Keratinocyte (primary cell): ENCODE data around the gene SLC25A23. TPM values are rescaled to one million over a fixed set of nuclear protein-coding genes. Genes with fewer than 3 reads are reported as not detected.

Source experiments
- DNase-seq: peaks from one replicate; pipeline ENCODE4 v3.0.0-alpha.2; 2011; ENCODE audit warnings: low read depth, missing footprints, low spot score
- FAIRE-seq: peaks from 2 replicates; lab custom pipeline; 2011; peaks lifted over from hg19 to GRCh38; lab: Jason Lieb, UNC
- H2AFZ ChIP-seq: 2 replicates; pipeline ENCODE4 v1.6.0; 2012; ENCODE audit warnings: low read length, control low read depth, inconsistent platforms; ENCODE audit not compliant: control insufficient read depth
- H3K27ac ChIP-seq: 2 replicates; pipeline ENCODE4 v1.5.1; 2011; ENCODE audit warnings: low read length; ENCODE audit not compliant: control insufficient read depth, insufficient read depth
- H3K27me3 ChIP-seq: 3 replicates; pipeline ENCODE4 v1.6.0; 2011; ENCODE audit warnings: low read length; ENCODE audit not compliant: control insufficient read depth, insufficient read depth; ENCODE audit errors: extremely low read depth
- H3K36me3 ChIP-seq, 2 experiments: 2 replicates in 1 of 2; 3 replicates in 1 of 2; pipeline ENCODE4 v1.5.1; 2011; ENCODE audit warnings: low read length in 2 of 2, mild to moderate bottlenecking in 1 of 2; ENCODE audit not compliant: control insufficient read depth in 2 of 2, insufficient read depth in 2 of 2; ENCODE audit errors: extremely low read depth in 1 of 2
- H3K4me1 ChIP-seq: 3 replicates; pipeline ENCODE4 v1.5.1; 2011; ENCODE audit warnings: low read length; ENCODE audit not compliant: control insufficient read depth, insufficient read depth; ENCODE audit errors: extremely low read depth
- H3K4me2 ChIP-seq: 3 replicates; pipeline ENCODE4 v1.6.0; 2011; ENCODE audit warnings: low read depth, low read length; ENCODE audit not compliant: control insufficient read depth, insufficient read depth; ENCODE audit errors: extremely low read depth
- H3K4me3 ChIP-seq, 3 experiments: fragments of 200-600 bp in 1 of 3; sonication (generic) in 1 of 3; 2 replicates in 2 of 3; 3 replicates in 1 of 3; pipeline ENCODE4 v1.5.1; 2011 to 2016; ENCODE audit warnings: low read length in 3 of 3, mild to moderate bottlenecking in 3 of 3, control low read depth in 2 of 3, inconsistent platforms in 1 of 3, low read depth in 1 of 3, mixed read lengths in 1 of 3, mixed run types in 1 of 3, moderate library complexity in 1 of 3; ENCODE audit not compliant: control insufficient read depth in 2 of 3, insufficient read depth in 2 of 3; ENCODE audit errors: extremely low read depth in 1 of 3
- H3K79me2 ChIP-seq: 2 replicates; pipeline ENCODE4 v1.6.0; 2012; ENCODE audit warnings: low read length; ENCODE audit not compliant: control insufficient read depth, insufficient read depth
- H3K9ac ChIP-seq: 3 replicates; pipeline ENCODE4 v1.6.0; 2011; ENCODE audit warnings: low read length; ENCODE audit not compliant: control insufficient read depth, insufficient read depth; ENCODE audit errors: extremely low read depth
- H3K9me1 ChIP-seq: 3 replicates; pipeline ENCODE4 v1.6.0; 2011; ENCODE audit warnings: low read length; ENCODE audit not compliant: control insufficient read depth, insufficient read depth; ENCODE audit errors: extremely low read depth
- H3K9me3 ChIP-seq: 2 replicates; pipeline ENCODE4 v1.5.1; 2012; ENCODE audit warnings: low read depth, low read length; ENCODE audit not compliant: control insufficient read depth
- H4K20me1 ChIP-seq: 3 replicates; pipeline ENCODE4 v1.6.0; 2011; ENCODE audit warnings: low read length; ENCODE audit not compliant: control insufficient read depth, insufficient read depth; ENCODE audit errors: extremely low read depth
- EZH2 ChIP-seq: IDR thresholded peaks from one replicate; pipeline ENCODE4 v1.6.1; 2012; ENCODE audit warnings: inconsistent platforms, mild to moderate bottlenecking, low read length, moderate library complexity
- dilution Hi-C: fragments of 300-500 bp; cut with MboI; formaldehyde crosslinking; loops from one replicate; pipeline ENCODE4 v1.7.0; 2020; ENCODE audit warnings: low sequenced_read_pairs; ENCODE audit not compliant: extremely low pct_ligation_motif_present
- polyA plus RNA-seq, 5 experiments: library from polyadenylated mRNA; depleted of rRNA in 3 of 5; stranded (reverse) in 3 of 5; stranded (forward) in 1 of 5; unstranded in 1 of 5; fragments of >200 nt; gene quantifications; 1 replicate in 1 of 5; 2 replicates in 3 of 5; 3 replicates in 1 of 5; pipeline versions ENCODE4 v1.2.1 to v1.2.3, GENCODE V29; 2011 to 2012; ENCODE audit warnings: missing spikeins in 2 of 5, low read depth in 1 of 5, low replicate concordance in 1 of 5
- TF ChIP-seq, protein P1 (sequence below), 3 experiments: IDR thresholded peaks in 1 of 3; conservative IDR thresholded peaks in 1 of 3; optimal IDR thresholded peaks in 1 of 3; 2 replicates in 2 of 3; 3 replicates in 1 of 3; pipeline versions ENCODE3 to v1.5.1; 2011; ENCODE audit warnings: low read length in 3 of 3, mild to moderate bottlenecking in 3 of 3, moderate library complexity in 2 of 3, control low read depth in 1 of 3, inconsistent platforms in 1 of 3; ENCODE audit not compliant: insufficient read depth in 2 of 3; ENCODE audit errors: extremely low read depth in 1 of 3

The SLC25A23 gene
- polyA plus RNA-seq, 1 donor (not counting 4 experiments of a cell fraction or from before 2014, with no cell fraction given): 6.4 TPM

DNA sequence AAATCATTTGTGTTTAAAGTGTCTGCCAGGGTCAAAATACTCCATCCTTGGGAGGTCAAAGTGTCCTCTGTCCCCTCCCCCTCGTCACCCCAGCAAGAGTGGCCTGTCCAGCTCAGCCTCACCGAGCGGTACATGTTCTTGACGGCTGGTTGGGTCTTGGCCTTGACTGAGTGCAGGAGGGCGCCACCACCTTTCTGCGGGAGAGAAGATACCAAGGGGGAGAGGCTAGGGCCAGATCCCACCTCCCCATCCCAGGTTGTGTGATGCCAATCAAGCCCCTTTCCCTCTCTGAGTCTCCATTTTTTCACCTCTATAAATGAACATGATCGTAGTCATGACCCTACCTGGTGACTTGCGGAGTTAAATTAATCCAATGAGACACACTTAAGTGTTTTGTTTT is 10.6 kb upstream of the SLC25A23 start:
- H3K79me2 ChIP-seq: no peaks in the 10 kb centered on the region
- peaks cover 0 to 6% of the 10 kb centered on the region in 2 experiments for H3K36me3 ChIP-seq
- no peak overlapping the region for H3K4me2 ChIP-seq
- TF ChIP-seq EZH2: no peak
- TF ChIP-seq, protein P1, sequence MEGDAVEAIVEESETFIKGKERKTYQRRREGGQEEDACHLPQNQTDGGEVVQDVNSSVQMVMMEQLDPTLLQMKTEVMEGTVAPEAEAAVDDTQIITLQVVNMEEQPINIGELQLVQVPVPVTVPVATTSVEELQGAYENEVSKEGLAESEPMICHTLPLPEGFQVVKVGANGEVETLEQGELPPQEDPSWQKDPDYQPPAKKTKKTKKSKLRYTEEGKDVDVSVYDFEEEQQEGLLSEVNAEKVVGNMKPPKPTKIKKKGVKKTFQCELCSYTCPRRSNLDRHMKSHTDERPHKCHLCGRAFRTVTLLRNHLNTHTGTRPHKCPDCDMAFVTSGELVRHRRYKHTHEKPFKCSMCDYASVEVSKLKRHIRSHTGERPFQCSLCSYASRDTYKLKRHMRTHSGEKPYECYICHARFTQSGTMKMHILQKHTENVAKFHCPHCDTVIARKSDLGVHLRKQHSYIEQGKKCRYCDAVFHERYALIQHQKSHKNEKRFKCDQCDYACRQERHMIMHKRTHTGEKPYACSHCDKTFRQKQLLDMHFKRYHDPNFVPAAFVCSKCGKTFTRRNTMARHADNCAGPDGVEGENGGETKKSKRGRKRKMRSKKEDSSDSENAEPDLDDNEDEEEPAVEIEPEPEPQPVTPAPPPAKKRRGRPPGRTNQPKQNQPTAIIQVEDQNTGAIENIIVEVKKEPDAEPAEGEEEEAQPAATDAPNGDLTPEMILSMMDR (optimal IDR thresholded peaks at IDR 0.05 in 1 of 3, IDR thresholded peaks at IDR 0.05 in 1 of 3, conservative IDR thresholded peaks at IDR 0.05 in 1 of 3; ENCODE audit: extremely low read depth in 1 of 3, insufficient read depth in 2 of 3, low read length in 3 of 3): no peak
- H3K4me1 ChIP-seq: no peaks in the 10 kb centered on the region
- dilution Hi-C loops: no loop called here
- H3K9me1 ChIP-seq: no peaks in the 10 kb centered on the region
- DNase-seq: no peak
- no peaks in the 10 kb centered on the region for H3K9me3 ChIP-seq
- H3K27ac ChIP-seq: no peak overlapping the region
- no peak overlapping the region for H2AFZ ChIP-seq
- no peaks in the 10 kb centered on the region for H4K20me1 ChIP-seq
- no peak overlapping the region for H3K4me3 ChIP-seq
- H3K9ac ChIP-seq: no peak overlapping the region
- peaks cover 2% of the 10 kb centered on the region for H3K27me3 ChIP-seq
- no peak for FAIRE-seq

DNA sequence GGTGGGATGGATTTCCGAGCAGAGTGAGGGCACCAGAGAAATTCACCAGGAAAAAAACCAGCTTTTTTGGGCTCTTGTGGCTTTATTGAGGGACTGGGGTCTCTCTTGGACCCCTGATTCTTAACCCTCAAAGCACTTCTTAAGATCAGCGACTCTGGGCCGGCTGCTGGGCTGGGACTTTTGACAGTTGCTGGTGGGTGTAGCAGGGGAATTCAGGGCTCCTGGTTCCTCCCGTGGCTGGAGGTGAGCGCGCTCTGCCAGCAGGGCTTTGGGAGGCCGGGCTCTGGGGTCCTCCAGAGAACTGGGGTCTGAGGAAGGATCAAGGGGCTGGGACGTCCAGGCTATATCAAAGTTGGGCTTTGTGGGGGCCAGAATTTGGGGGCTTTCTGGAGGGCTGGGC is 7.8 kb upstream of the SLC25A23 start:
- H3K27me3 ChIP-seq: no peaks in the 10 kb centered on the region
- peaks cover 5% of the 10 kb centered on the region for H3K4me1 ChIP-seq
- no peaks in the 10 kb centered on the region for H3K9me3 ChIP-seq
- H3K9me1 ChIP-seq: no peaks in the 10 kb centered on the region
- no peak overlapping the region for H3K4me3 ChIP-seq
- no peaks in the 10 kb centered on the region for H4K20me1 ChIP-seq
- TF ChIP-seq EZH2: no peak
- TF ChIP-seq, protein P1 (optimal IDR thresholded peaks at IDR 0.05 in 1 of 3, IDR thresholded peaks at IDR 0.05 in 1 of 3, conservative IDR thresholded peaks at IDR 0.05 in 1 of 3; ENCODE audit: extremely low read depth in 1 of 3, insufficient read depth in 2 of 3, low read length in 3 of 3): no peak
- no peak overlapping the region for H3K27ac ChIP-seq
- dilution Hi-C loops: no loop called here
- H3K4me2 ChIP-seq: no peak overlapping the region
- no peak for DNase-seq
- FAIRE-seq: no peak
- peaks cover 0 to 6% of the 10 kb centered on the region in 2 experiments for H3K36me3 ChIP-seq
- no peak overlapping the region for H2AFZ ChIP-seq
- no peaks in the 10 kb centered on the region for H3K79me2 ChIP-seq
- no peak overlapping the region for H3K9ac ChIP-seq
